Endometrial microvascular endothelial cells (primary cell): Measurements from ENCODE around the gene COL6A2. TPM values are rescaled to one million over a fixed set of nuclear protein-coding genes. Genes with fewer than 3 reads are reported as not detected.
"Not testable (repeated sequence)": the region's sequence is repeated elsewhere in the genome, so short reads cannot be mapped to it uniquely, and the experiment has no call there.

Experiments used
- in situ Hi-C: cut with HindIII; loops from 2 replicates; pipeline ENCODE4 v1.10.0; 2017; ENCODE audit warnings: low sequenced_read_pairs, low pct_unique_long_range_greater_than_20kb; ENCODE audit errors: inconsistent ontology term
- total RNA-seq: library from RNA; depleted of rRNA; stranded (reverse); fragments of >200 nt; gene quantifications from one replicate; pipeline ENCODE4 v1.2.3, GENCODE V29; 2015; ENCODE audit errors: inconsistent ontology term

COL6A2 gene
- total RNA-seq, 1 donor from 2014 or later = 11.2 TPM

GRCh38 chr21:46059711-46060455 lies 38.0 kb upstream of the COL6A2 start:
- in situ Hi-C loops = not testable (repeated sequence)

GRCh38 chr21:46060596-46061061 lies 37.3 kb upstream of the COL6A2 start:
- in situ Hi-C loops = no loop called here

GRCh38 chr21:46061063-46061462 lies 36.8 kb upstream of the COL6A2 start:
- in situ Hi-C loops = no loop called here

GRCh38 chr21:46061518-46061917 lies 36.4 kb upstream of the COL6A2 start:
- in situ Hi-C loops = no loop called here

- in situ Hi-C loops = no loop called here
Observed at GRCh38 chr21:46061950-46062349, 36.0 kb upstream of the COL6A2 start.

- in situ Hi-C loops = no loop called here
Observed at GRCh38 chr21:46062471-46063211, 35.3 kb upstream of the COL6A2 start.

GRCh38 chr21:46063227-46063626 lies 34.7 kb upstream of the COL6A2 start:
- in situ Hi-C loops = no loop called here

GRCh38 chr21:46063734-46064680 lies 33.9 kb upstream of the COL6A2 start:
- in situ Hi-C loops = no loop called here

GRCh38 chr21:46064870-46065214 lies 33.1 kb upstream of the COL6A2 start:
- in situ Hi-C loops = no loop called here

- in situ Hi-C loops = no loop called here
Observed at GRCh38 chr21:46065215-46065913, 32.5 kb upstream of the COL6A2 start.

- in situ Hi-C loops = no loop called here
Observed at GRCh38 chr21:46065914-46066551, 31.9 kb upstream of the COL6A2 start.

- in situ Hi-C loops = no loop called here
Observed at GRCh38 chr21:46066591-46067331, 31.2 kb upstream of the COL6A2 start.

GRCh38 chr21:46067505-46068201 lies 30.3 kb upstream of the COL6A2 start:
- in situ Hi-C loops = no loop called here

- in situ Hi-C loops = no loop called here
Observed at GRCh38 chr21:46068516-46069079, 29.3 kb upstream of the COL6A2 start.

- in situ Hi-C loops = no loop called here
Observed at GRCh38 chr21:46069166-46069565, 28.7 kb upstream of the COL6A2 start.

GRCh38 chr21:46069719-46070279 lies 28.1 kb upstream of the COL6A2 start:
- in situ Hi-C loops = no loop called here
